DND-41 (cell line): Measurements from ENCODE around the gene REV3L.

Experiments
- ATAC-seq: fragments of 200-7000 bp; cut with Tn5 transposase; 3 replicates; pipeline ENCODE4 v1.9.1; 2021; ENCODE audit warnings: low read depth; ENCODE audit not compliant: insufficient read depth
- DNase-seq: peaks from one replicate; pipeline ENCODE4 v3.0.0-alpha.2; 2020
- H2AFZ ChIP-seq: 2 replicates; pipeline ENCODE4 v1.6.0; 2012; ENCODE audit warnings: low read depth, low read length
- H3K27ac ChIP-seq: 2 replicates; pipeline ENCODE4 v1.5.1; 2012; ENCODE audit warnings: low read length, inconsistent platforms
- H3K27me3 ChIP-seq: fragments of 200-600 bp; sonication (generic); 2 replicates; pipeline ENCODE4 v1.6.0; 2012; ENCODE audit warnings: low read length, mild to moderate bottlenecking, inconsistent platforms; ENCODE audit not compliant: insufficient read depth, poor library complexity
- H3K36me3 ChIP-seq: 2 replicates; pipeline ENCODE4 v1.5.1; 2012; ENCODE audit warnings: low read length, inconsistent platforms; ENCODE audit not compliant: insufficient read depth
- H3K4me1 ChIP-seq: 2 replicates; pipeline ENCODE4 v1.5.1; 2012; ENCODE audit warnings: mild to moderate bottlenecking, low read length; ENCODE audit not compliant: insufficient read depth
- H3K4me2 ChIP-seq: 2 replicates; pipeline ENCODE4 v1.6.0; 2012; ENCODE audit warnings: mild to moderate bottlenecking, moderate library complexity, low read length, inconsistent platforms; ENCODE audit not compliant: insufficient read depth
- H3K4me3 ChIP-seq, 2 experiments: fragments of 200-600 bp in 1 of 2; shearing (Covaris generic) in 1 of 2; 2 replicates each; pipeline ENCODE4 v1.5.1; 2012 to 2016; ENCODE audit warnings: inconsistent platforms in 2 of 2, low read length in 2 of 2, mild to moderate bottlenecking in 2 of 2, low read depth in 1 of 2, moderate library complexity in 1 of 2
- H3K79me2 ChIP-seq: 2 replicates; pipeline ENCODE4 v1.6.0; 2012; ENCODE audit warnings: low read length, inconsistent platforms; ENCODE audit not compliant: insufficient read depth
- H3K9ac ChIP-seq: 2 replicates; pipeline ENCODE4 v1.6.0; 2012; ENCODE audit warnings: low read depth, mild to moderate bottlenecking, inconsistent platforms, low read length, moderate library complexity
- H3K9me3 ChIP-seq: 2 replicates; pipeline ENCODE4 v1.5.1; 2012; ENCODE audit warnings: low read length, moderate library complexity, mild to moderate bottlenecking, inconsistent platforms; ENCODE audit not compliant: insufficient read depth, severe bottlenecking
- H4K20me1 ChIP-seq: 2 replicates; pipeline ENCODE4 v1.6.0; 2012; ENCODE audit warnings: low read length; ENCODE audit not compliant: insufficient read depth
- EZH2 ChIP-seq: IDR thresholded peaks from 3 replicates; pipeline ENCODE4 v1.6.1; 2012; ENCODE audit warnings: borderline replicate concordance, low read depth, mild to moderate bottlenecking, moderate library complexity, low read length, inconsistent platforms; ENCODE audit not compliant: severe bottlenecking
- TF ChIP-seq, protein P1 (sequence below): IDR thresholded peaks from 2 replicates; pipeline ENCODE4 v1.5.1; 2012; ENCODE audit warnings: borderline replicate concordance, low read length, moderate library complexity, mild to moderate bottlenecking; ENCODE audit not compliant: poor library complexity, severe bottlenecking; ENCODE audit errors: extremely low read depth

The REV3L gene

DNA sequence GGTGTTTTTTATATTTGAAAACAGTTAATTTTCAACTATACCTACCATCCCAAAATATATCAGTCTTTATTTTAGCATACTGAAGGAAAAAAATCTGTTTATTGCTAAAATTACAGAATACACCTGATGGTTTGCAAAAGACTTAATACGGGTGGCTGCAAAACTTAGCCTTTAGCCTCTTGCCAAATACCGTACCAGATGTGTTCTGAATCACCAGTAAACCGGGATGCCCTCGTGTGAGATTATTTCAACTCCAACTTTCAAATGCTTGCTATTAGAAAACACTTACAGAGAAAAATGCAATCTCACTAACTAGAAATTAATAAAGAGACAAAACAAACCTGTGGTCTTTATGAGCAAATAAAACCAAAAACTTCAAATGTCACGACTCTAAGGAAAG lies 36.0 kb downstream of the REV3L start:
- no peaks in the 10 kb centered on the region for H3K27me3 ChIP-seq
- no peak overlapping the region for H3K4me3 ChIP-seq
- no peak overlapping the region for H3K4me2 ChIP-seq
- no peaks in the 10 kb centered on the region for H3K4me1 ChIP-seq
- peaks cover 99% of the 10 kb centered on the region for H3K79me2 ChIP-seq
- H4K20me1 ChIP-seq: peaks cover 19% of the 10 kb centered on the region
- H3K9ac ChIP-seq: no peak overlapping the region
- ATAC-seq (no peak), DNase-seq (no peak)
- no peak overlapping the region for H3K27ac ChIP-seq
- H3K9me3 ChIP-seq: no peaks in the 10 kb centered on the region
- TF ChIP-seq, protein P1, sequence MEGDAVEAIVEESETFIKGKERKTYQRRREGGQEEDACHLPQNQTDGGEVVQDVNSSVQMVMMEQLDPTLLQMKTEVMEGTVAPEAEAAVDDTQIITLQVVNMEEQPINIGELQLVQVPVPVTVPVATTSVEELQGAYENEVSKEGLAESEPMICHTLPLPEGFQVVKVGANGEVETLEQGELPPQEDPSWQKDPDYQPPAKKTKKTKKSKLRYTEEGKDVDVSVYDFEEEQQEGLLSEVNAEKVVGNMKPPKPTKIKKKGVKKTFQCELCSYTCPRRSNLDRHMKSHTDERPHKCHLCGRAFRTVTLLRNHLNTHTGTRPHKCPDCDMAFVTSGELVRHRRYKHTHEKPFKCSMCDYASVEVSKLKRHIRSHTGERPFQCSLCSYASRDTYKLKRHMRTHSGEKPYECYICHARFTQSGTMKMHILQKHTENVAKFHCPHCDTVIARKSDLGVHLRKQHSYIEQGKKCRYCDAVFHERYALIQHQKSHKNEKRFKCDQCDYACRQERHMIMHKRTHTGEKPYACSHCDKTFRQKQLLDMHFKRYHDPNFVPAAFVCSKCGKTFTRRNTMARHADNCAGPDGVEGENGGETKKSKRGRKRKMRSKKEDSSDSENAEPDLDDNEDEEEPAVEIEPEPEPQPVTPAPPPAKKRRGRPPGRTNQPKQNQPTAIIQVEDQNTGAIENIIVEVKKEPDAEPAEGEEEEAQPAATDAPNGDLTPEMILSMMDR: no peak
- no peak for TF ChIP-seq EZH2
- H3K36me3 ChIP-seq: no peaks in the 10 kb centered on the region; the same call in 1 of the 2 replicates
- no peak overlapping the region for H2AFZ ChIP-seq

DNA sequence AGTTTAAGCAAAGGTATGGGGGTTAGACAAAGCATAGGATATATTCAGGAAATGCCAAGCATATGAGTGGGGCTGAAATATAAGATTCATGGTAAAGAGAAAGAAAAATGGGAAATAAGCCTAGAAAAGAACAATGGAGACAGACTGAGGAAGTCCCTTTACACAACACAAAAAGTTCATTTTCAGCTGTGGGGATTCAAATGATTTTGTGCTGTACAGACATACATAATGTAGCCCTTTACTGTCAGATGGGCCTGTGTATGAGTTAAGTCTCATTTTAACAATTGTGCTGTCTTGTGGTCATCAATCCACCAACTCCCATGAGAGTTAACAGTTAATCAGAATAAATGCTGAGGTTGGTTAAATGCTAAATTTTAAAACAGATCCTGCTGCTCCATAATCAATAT lies 37.2 kb downstream of the REV3L start:
- Histone ChIP-seq H3K79me2 (peaks cover 99% of the 10 kb centered on the region), H3K36me3 (peaks cover 3% of the 10 kb centered on the region; the same call in 1 of the 2 replicates), H3K27ac (no peak overlapping the region), H3K4me2 (no peak overlapping the region), H3K9ac (no peak overlapping the region), H3K4me3 (no peak overlapping the region), H3K27me3 (no peaks in the 10 kb centered on the region), H3K4me1 (no peaks in the 10 kb centered on the region), H4K20me1 (peaks cover 22% of the 10 kb centered on the region), H2AFZ (no peak overlapping the region), H3K9me3 (no peaks in the 10 kb centered on the region)
- DNase-seq (no peak), ATAC-seq (no peak)
- TF ChIP-seq, protein P1: no peak
- TF ChIP-seq EZH2: no peak

DNA sequence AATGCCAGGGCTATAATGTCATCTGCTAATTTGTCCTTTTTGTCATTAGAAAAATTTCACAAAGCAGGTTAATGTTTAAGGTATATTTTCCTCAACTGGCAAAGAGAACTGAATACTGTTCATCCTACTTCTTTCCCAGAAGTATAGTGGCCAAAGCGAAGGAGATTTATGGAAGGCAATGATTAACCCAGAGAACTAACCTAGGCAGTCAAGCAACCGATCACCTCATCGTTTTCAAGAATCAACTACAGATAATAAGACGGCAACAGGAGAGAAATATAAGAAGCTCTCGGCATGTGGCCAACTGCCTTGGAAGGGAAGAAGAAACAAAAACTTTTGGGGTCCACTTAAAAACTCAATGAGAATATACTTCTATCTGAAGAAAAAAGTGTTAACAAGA lies 38.2 kb downstream of the REV3L start:
- Histone ChIP-seq H3K4me3 (no peak overlapping the region), H3K4me1 (no peaks in the 10 kb centered on the region), H3K79me2 (peaks cover 99% of the 10 kb centered on the region), H4K20me1 (peaks cover 22% of the 10 kb centered on the region), H3K27ac (no peak overlapping the region), H3K9ac (no peak overlapping the region), H2AFZ (no peak overlapping the region), H3K36me3 (peaks cover 3% of the 10 kb centered on the region; the same call in 1 of the 2 replicates), H3K4me2 (no peak overlapping the region), H3K27me3 (no peaks in the 10 kb centered on the region), H3K9me3 (no peaks in the 10 kb centered on the region)
- TF ChIP-seq EZH2: no peak
- TF ChIP-seq, protein P1: no peak
- DNase-seq (no peak), ATAC-seq (no peak)
